Amniotic stem cell (primary cell): ENCODE measurements around the gene OR2A25.

ENCODE experiments used
- DNase-seq: peaks from one replicate; lab custom pipeline; 2025; lab: John Stamatoyannopoulos, UW

The OR2A25 gene

DNA sequence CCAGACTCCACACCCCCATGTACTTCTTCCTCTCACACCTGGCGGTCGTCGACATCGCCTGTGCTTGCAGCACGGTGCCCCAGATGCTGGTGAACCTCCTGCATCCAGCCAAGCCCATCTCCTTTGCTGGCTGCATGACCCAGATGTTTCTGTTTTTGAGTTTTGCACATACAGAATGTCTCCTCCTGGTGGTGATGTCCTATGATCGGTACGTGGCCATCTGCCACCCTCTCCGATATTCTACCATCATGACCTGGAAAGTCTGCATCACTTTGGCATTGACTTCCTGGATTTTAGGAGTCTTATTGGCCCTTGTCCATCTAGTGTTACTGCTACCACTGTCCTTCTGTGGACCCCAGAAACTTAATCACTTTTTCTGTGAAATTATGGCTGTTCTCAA is 4.8 kb downstream of the OR2A25 start:
- no peak for DNase-seq

DNA sequence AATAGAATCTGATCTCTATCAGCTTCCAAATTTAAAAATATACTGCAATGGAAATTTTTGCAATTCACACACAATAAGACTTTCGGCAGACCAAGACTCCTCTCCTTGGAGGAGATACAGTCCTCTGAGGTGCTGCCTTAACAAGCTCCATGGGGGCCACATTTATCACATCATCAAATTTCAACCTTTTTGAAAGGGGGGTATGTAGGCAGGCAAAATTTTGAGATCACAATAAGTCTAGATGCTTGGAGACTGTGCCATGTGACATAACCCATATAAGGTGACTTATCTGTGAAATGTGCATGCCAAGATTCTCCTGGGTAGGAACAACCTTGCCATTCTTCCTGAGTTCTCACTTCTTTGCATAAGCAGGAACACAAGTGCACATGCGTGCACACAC is 16.4 kb downstream of the OR2A25 start, which contains the start of gene OR2A12:
Gene OR2A12 (plus strand): TSS at position 301 of the 400 bp plus-strand sequence. CDS start 8,830 bp downstream, outside the sequence.
- no peak for DNase-seq

DNA sequence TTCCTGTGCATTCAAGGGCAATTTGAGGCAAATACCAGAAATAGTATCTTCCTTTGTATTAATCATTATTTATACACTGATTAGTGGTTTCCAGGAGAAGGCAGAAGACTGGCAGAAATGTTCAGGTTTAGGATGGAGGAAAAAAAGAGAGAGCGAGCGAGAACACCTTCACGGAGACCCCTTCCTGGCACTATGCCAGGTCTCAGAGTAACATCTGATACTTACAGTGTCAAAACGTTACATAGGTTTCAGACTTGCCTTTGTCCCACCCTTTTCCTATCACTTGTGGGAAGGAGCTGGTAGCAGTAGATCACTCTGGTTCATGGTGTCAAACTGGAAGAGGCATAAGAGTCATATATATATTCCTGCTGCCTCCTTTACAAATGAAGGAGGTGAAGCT is 17.1 kb downstream of the OR2A25 start:
- no peak for DNase-seq

DNA sequence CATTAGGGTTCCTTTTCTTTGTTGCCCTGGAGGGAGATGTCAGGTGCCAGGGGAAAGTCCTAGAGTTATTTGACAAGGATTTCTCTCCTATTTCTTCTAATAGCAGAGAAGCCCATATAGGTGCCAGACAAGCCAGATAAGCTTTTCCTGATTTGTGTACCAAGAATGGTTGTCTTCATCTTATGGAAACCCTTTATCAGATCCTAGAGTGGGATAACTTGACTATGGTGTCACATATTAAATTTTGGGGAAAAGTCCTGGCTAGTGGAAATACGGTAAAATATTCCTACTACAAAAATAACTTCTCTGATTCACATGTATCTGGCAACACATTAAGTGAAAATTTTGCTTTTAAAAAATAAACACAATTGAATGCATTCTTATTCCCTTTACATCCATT is 17.6 kb downstream of the OR2A25 start:
- no peak for DNase-seq

DNA sequence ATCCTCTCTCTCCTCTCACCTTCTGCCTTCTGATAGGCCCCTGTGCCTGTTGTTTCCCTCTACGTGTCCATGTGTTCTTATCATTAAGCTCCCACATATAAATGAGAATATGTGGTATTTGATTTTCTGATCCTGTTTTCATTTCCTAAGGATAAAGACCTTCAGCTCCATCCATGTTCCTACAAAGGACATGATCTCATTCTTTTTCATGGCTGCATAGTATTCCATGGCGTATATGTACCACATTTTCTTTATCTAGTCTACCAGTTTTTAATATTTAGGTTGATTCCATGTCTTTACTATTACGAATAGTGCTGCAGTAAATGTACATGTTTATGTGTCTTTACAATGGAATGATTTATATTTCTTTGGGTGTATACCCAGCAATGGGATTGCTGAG is 21.1 kb downstream of the OR2A25 start:
- DNase-seq, result no peak

DNA sequence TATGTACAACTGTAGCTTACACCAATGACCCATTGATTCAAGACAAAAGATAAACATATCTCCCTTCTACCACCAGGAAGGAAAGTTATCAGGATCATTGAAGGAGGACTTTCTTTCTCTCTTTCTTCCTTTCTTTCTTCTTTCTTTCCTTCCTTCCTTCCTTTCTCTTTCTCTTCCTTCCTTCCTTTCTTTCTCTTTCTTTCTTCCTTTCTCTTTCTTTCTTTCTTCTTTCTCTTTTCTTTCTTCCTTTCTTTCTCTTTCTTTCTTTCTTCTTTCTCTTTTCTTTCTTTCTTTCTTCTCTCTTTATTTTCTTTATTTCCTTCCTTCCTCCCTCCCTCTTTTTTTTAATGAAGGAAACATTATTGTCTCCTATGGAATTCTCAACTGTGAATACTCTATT is 29.2 kb downstream of the OR2A25 start:
- no peak for DNase-seq

DNA sequence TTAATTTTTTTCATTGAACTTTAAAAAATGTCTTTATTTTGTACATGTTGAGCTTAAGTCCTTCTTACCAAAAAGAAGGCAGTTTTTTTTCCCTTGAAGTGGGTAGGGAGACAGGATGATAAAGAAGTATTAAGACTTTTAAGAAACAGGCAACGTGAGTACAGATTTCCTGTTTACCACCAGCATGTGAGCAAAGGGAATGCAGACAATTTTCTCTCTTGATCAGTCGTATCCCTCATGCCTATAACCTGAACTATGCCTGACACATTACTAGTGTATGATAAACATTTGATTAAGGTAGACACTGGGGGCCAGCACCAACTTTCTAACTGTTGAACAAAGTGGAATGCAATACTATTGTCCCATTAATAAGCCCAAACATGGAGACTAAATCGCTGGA is 31.0 kb downstream of the OR2A25 start:
- DNase-seq, result no peak

DNA sequence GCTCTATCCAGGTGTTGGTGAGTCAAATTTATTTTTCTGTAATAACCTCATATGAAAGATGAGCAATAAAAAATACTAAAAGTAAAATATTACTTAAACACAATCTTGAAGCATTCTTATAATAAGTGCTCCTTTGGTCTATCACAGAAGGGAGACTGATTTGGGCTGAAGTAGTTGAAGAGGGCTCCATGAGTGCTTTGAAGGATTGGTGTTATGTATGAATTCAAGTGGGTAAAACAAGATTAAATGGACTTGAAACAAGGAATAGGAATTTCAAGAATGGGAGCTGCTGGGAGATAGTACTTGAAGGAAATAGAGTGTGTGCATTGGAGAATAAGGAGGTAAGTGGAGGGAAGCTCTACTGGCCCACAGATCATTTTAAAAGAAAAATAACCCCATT is 32.4 kb downstream of the OR2A25 start:
- DNase-seq, result no peak

DNA sequence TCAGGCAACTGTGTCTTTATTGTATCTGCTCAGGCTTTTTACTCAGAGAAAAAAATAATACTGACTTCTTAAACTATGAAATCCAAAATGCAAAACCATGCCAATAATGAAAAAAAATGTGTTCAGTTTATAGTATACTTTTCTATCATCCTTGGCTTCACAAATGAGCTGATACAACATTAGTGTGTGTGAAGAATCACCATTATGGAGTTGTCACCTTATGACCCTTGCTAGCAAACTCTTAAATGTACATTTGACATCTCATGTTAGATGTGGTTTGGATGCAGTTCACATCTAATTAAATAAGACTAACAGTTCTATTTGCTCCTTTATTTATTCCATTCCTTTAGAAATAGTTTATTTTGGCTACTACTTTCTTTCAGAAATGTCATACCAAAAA is 35.6 kb downstream of the OR2A25 start:
- no peak for DNase-seq

DNA sequence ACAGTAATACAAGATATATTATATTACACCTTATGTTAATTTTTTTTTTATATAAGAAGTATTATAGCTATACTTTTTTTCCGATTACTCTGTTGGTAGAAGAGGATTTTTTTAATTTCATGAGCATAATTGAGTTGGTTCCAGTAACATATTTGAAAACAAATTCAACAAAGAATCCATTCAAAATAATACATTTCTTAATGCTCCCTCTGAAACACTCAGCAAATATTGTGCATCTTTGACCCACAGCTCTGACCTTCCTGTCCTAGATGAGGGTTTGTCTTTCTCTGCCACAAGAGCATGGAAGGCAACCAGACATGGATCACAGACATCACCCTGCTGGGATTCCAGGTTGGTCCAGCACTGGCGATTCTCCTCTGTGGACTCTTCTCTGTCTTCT is 39.7 kb downstream of the OR2A25 start, which contains the start of gene OR2A2:
Gene OR2A2 (plus strand): TSS at position 301 of the 400 bp plus-strand sequence. CDS start 0 bp downstream, at position 301.
- DNase-seq, result no peak

DNA sequence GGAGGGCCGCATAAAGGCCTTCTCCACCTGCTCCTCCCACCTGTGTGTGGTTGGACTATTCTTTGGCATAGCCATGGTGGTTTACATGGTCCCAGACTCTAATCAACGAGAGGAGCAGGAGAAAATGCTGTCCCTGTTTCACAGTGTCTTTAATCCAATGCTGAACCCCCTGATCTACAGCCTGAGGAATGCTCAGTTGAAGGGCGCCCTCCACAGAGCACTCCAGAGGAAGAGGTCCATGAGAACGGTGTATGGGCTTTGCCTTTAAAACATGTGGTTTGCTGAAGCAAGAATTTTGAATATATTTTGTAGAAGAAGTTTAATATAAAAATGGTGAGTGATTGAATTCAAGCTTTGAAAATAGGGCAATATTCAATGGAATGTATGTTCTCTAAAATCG is 40.7 kb downstream of the OR2A25 start:
- DNase-seq, result no peak

DNA sequence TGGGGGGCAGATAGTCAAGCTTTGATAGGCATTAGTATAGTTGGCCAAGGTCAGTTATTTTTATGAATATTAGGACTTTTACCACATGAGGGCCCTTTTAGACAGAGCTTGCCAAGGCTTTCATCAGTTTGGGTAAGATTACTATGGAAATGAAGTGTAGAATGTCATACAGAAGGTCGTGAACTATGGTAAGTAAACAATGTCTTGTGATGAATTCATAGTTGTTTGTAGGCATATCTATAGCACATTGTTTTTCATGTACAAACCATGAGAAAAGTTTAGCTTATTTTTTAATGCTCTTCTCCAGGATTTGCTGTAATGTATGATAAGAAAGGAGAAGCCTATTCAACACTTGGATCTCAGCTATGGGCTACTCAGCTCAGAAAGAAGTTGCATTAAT is 44.0 kb downstream of the OR2A25 start:
- DNase-seq, result no peak

DNA sequence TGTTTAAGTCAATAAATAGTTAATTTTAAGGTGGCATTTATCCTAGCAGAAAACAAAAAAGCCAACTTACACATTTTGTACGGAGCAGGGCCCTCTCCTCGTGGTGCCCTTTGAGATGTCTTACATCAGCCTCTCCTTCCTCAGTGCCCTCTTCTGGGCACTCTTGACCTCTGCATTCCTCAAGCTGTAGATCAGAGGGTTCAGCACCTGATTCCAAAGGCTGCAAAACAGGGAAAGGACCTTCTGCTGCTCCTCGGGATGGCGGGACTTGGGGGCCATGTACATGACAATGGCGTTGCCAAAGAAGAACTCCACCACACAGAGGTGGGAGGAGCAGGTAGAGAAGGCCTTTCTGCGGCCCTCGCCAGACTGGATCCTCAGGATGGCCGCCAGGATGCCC is 48.7 kb downstream of the OR2A25 start:
- DNase-seq, result no peak

DNA sequence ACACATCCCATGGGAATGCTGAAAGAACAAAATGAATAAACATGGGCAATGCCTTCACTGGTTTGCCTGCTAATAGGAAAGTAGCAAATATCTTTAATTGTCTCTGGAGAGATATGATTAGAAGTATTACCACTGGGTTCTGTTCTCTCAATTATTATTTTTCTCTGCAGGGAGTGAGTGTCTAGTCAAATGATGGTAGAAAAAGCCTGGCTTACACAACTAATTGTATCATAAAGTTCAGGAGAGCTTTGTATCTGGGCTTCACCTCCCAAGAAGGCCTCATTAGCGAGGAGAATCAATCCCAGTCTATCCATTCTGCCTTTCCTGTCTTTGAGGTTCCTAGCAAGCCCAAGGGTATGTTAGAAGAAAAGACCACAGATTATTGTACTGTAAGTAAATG is 53.3 kb downstream of the OR2A25 start, which contains the start of gene OR2A14:
Gene OR2A14 (plus strand): TSS at position 301 of the 400 bp plus-strand sequence. CDS start 5,937 bp downstream, outside the sequence.
- DNase-seq, result no peak
